ENCODE data around the gene HS3ST4.

HS3ST4 gene

GRCh38 chr16:26108836-26109505 is 417.2 kb downstream of the HS3ST4 start:
- no peaks in the 10 kb centered on the region for H3K36me3 ChIP-seq (replicated peaks)
- in situ Hi-C loops (cut with MboI; ENCODE audit: low sequenced_read_pairs) = no loop called here

DNA sequence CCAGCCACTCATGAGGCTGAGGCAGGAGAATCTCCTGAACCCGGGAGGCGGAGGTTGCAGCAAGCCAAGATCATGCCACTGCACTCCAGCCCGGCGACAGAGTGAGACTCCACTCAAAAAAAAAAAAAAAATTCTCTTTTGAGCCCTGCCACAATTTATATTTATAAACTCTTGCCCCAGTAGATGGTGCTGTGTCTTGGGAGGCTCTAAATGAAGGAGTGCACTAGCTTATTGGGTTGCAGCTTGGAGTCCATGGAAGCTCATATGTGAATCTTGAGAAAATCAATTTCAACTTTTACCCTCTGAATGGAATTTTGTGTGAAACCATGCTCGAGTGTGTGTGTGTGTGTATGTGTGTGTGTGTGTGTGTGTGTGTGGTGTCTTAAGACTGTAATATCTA is 420.1 kb downstream of the HS3ST4 start:
- Histone ChIP-seq H3K9me3 (no peaks in the 10 kb centered on the region), H3K36me3 (replicated peaks) (no peaks in the 10 kb centered on the region), H3K4me3 (no peak overlapping the region), H3K4me1 (no peaks in the 10 kb centered on the region), H3K27me3 (ENCODE audit: low read depth) (no peaks in the 10 kb centered on the region)
- in situ Hi-C loops (cut with MboI; ENCODE audit: low sequenced_read_pairs) = no loop called here
- DNase-seq (ENCODE audit: low spot score in 2 of 2) = no peak

More at GRCh38 chr16:26108836-26109505, 417.2 kb downstream of the HS3ST4 start:
- DNase-seq (ENCODE audit: low spot score in 2 of 2) = no peak
- no peaks in the 10 kb centered on the region for H3K27me3 ChIP-seq (ENCODE audit: low read depth)
- no peaks in the 10 kb centered on the region for H3K4me1 ChIP-seq
- no peak overlapping the region for H3K4me3 ChIP-seq
- no peaks in the 10 kb centered on the region for H3K9me3 ChIP-seq

GRCh38 chr16:26118575-26118974 is 426.8 kb downstream of the HS3ST4 start:
- H3K36me3 ChIP-seq (replicated peaks) = no peaks in the 10 kb centered on the region
- no peaks in the 10 kb centered on the region for H3K27me3 ChIP-seq (ENCODE audit: low read depth)
- no peak overlapping the region for H3K4me3 ChIP-seq
- in situ Hi-C loops (cut with MboI; ENCODE audit: low sequenced_read_pairs) = no loop called here
- H3K4me1 ChIP-seq = no peaks in the 10 kb centered on the region
- no peak for DNase-seq (ENCODE audit: low spot score in 2 of 2)
- H3K9me3 ChIP-seq = no peaks in the 10 kb centered on the region

GRCh38 chr16:26120729-26121128 is 429.0 kb downstream of the HS3ST4 start:
- Histone ChIP-seq H3K4me1 (no peaks in the 10 kb centered on the region), H3K36me3 (replicated peaks) (no peaks in the 10 kb centered on the region), H3K4me3 (no peak overlapping the region), H3K27me3 (ENCODE audit: low read depth) (no peaks in the 10 kb centered on the region), H3K9me3 (no peaks in the 10 kb centered on the region)
- in situ Hi-C loops (cut with MboI; ENCODE audit: low sequenced_read_pairs) = no loop called here
- DNase-seq (ENCODE audit: low spot score in 2 of 2) = no peak

- no peaks in the 10 kb centered on the region for H3K9me3 ChIP-seq
- DNase-seq (ENCODE audit: low spot score in 2 of 2) = no peak
- no peaks in the 10 kb centered on the region for H3K36me3 ChIP-seq (replicated peaks)
- H3K4me3 ChIP-seq = no peak overlapping the region
- in situ Hi-C loops (cut with MboI; ENCODE audit: low sequenced_read_pairs) = no loop called here
- no peaks in the 10 kb centered on the region for H3K27me3 ChIP-seq (ENCODE audit: low read depth)
- H3K4me1 ChIP-seq = no peaks in the 10 kb centered on the region
Observed at GRCh38 chr16:26128296-26128695, 436.5 kb downstream of the HS3ST4 start.

- DNase-seq (ENCODE audit: low spot score in 2 of 2) = no peak
- Histone ChIP-seq H3K36me3 (replicated peaks) (no peaks in the 10 kb centered on the region), H3K27me3 (ENCODE audit: low read depth) (no peaks in the 10 kb centered on the region), H3K9me3 (no peaks in the 10 kb centered on the region; the same call in 1 of the 2 replicates), H3K4me3 (no peak overlapping the region), H3K4me1 (no peaks in the 10 kb centered on the region)
- in situ Hi-C loops (cut with MboI; ENCODE audit: low sequenced_read_pairs) = no loop called here
Observed at GRCh38 chr16:26129997-26130396, 438.2 kb downstream of the HS3ST4 start.

GRCh38 chr16:26133416-26134093 is 441.8 kb downstream of the HS3ST4 start:
- H3K4me3 ChIP-seq = no peak overlapping the region
- no peaks in the 10 kb centered on the region for H3K27me3 ChIP-seq (ENCODE audit: low read depth)
- no peaks in the 10 kb centered on the region for H3K36me3 ChIP-seq (replicated peaks)
- no peak for DNase-seq (ENCODE audit: low spot score in 2 of 2)
- in situ Hi-C loops (cut with MboI; ENCODE audit: low sequenced_read_pairs) = no loop called here
- no peaks in the 10 kb centered on the region; the same call in 1 of the 2 replicates for H3K9me3 ChIP-seq
- H3K4me1 ChIP-seq = no peaks in the 10 kb centered on the region

DNA sequence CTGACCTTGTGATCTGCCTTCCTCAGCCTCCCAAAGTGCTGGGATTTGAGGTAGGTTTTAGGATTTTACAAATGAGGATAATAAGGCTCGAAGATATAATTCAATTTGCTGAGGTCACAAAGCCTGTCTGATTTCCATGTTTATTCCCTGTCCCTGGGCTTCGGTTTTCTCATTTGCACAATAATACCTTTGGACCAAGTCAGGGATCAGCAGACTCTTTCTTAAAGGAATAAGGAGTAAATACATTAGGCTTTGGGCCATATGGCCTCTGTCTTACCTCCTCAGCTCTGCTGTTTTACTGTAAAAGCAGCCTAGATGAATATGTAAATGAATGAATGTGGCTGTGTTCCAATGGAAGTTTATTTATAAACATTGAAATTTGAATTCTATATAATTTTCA is 442.8 kb downstream of the HS3ST4 start:
- H3K4me3 ChIP-seq = no peak overlapping the region
- in situ Hi-C loops (cut with MboI; ENCODE audit: low sequenced_read_pairs) = no loop called here

DNA sequence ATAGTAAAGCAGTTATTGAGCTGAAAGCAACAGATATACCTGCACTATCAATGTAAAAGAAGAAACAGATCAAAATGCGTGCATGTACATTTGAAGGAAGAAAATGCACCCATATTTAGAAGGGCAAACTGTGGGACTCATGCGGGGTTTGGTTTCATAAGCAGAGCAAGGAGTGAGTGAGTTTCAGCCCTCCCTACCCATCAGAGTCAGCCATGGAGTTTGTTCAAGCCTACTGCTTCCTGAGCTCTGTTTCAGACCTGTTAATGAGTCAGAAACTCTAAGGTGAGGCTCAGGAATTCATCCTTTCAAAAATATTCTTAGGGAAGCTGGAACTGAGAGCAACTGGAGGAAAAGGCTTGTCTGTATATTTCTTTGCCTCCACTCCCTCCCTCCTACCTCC is 446.2 kb downstream of the HS3ST4 start:
- no peaks in the 10 kb centered on the region for H3K36me3 ChIP-seq (replicated peaks)
- no peak for DNase-seq (ENCODE audit: low spot score in 2 of 2)
- H3K27me3 ChIP-seq (ENCODE audit: low read depth) = no peaks in the 10 kb centered on the region
- in situ Hi-C loops (cut with MboI; ENCODE audit: low sequenced_read_pairs) = no loop called here
- no peaks in the 10 kb centered on the region; the same call in 1 of the 2 replicates for H3K9me3 ChIP-seq
- no peaks in the 10 kb centered on the region for H3K4me1 ChIP-seq
- H3K4me3 ChIP-seq = no peak overlapping the region

More for the DNA sequence above, 442.8 kb downstream of the HS3ST4 start:
- Histone ChIP-seq H3K36me3 (replicated peaks) (no peaks in the 10 kb centered on the region), H3K4me1 (no peaks in the 10 kb centered on the region), H3K27me3 (ENCODE audit: low read depth) (no peaks in the 10 kb centered on the region), H3K9me3 (no peaks in the 10 kb centered on the region; the same call in 1 of the 2 replicates)
- DNase-seq (ENCODE audit: low spot score in 2 of 2) = no peak

- no peaks in the 10 kb centered on the region for H3K36me3 ChIP-seq (replicated peaks)
- H3K4me3 ChIP-seq = no peak overlapping the region
- DNase-seq (ENCODE audit: low spot score in 2 of 2) = no peak
- H3K9me3 ChIP-seq = no peaks in the 10 kb centered on the region; the same call in 1 of the 2 replicates
- H3K4me1 ChIP-seq = no peaks in the 10 kb centered on the region
- in situ Hi-C loops (cut with MboI; ENCODE audit: low sequenced_read_pairs) = no loop called here
- H3K27me3 ChIP-seq (ENCODE audit: low read depth) = no peaks in the 10 kb centered on the region
Observed at GRCh38 chr16:26139091-26139490, 447.3 kb downstream of the HS3ST4 start.

- no peaks in the 10 kb centered on the region for H3K4me1 ChIP-seq
- in situ Hi-C loops (cut with MboI; ENCODE audit: low sequenced_read_pairs) = no loop called here
- H3K36me3 ChIP-seq (replicated peaks) = no peaks in the 10 kb centered on the region
- DNase-seq (ENCODE audit: low spot score in 2 of 2) = no peak
- H3K27me3 ChIP-seq (ENCODE audit: low read depth) = no peaks in the 10 kb centered on the region
- no peak overlapping the region for H3K4me3 ChIP-seq
- no peaks in the 10 kb centered on the region for H3K9me3 ChIP-seq
Observed at GRCh38 chr16:26139884-26140283, 448.1 kb downstream of the HS3ST4 start.

GRCh38 chr16:26149364-26150190 is 457.8 kb downstream of the HS3ST4 start:
- H3K4me1 ChIP-seq = no peaks in the 10 kb centered on the region
- no peak for DNase-seq (ENCODE audit: low spot score in 2 of 2)
- H3K36me3 ChIP-seq (replicated peaks) = no peaks in the 10 kb centered on the region
- no peaks in the 10 kb centered on the region for H3K27me3 ChIP-seq (ENCODE audit: low read depth)
- in situ Hi-C loops (cut with MboI; ENCODE audit: low sequenced_read_pairs) = no loop called here
- H3K4me3 ChIP-seq = no peak overlapping the region
- no peaks in the 10 kb centered on the region for H3K9me3 ChIP-seq

GRCh38 chr16:26155221-26155620 is 463.5 kb downstream of the HS3ST4 start:
- Histone ChIP-seq H3K4me1 (no peaks in the 10 kb centered on the region), H3K4me3 (no peak overlapping the region), H3K9me3 (no peaks in the 10 kb centered on the region), H3K27me3 (ENCODE audit: low read depth) (no peaks in the 10 kb centered on the region), H3K36me3 (replicated peaks) (no peaks in the 10 kb centered on the region)
- in situ Hi-C loops (cut with MboI; ENCODE audit: low sequenced_read_pairs) = no loop called here
- DNase-seq (ENCODE audit: low spot score in 2 of 2) = no peak

DNA sequence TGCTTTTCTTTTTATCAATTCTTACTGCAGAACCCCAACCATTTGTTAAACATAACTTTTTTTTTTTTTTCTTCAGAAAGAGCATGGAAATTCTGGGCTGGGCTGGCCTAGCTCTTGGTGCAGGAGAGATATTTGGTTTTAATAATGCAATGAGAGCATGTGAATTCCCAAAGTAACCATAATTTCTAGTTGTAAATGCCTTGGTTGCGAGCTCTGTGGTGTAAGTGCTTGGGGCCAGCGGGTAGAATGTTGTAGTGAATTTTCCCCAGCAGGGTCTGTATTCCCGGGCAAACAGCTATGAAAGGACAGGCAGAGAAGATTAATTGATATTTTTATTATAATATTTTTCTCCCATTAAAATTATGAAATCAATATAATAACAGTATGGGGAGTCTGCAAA is 465.6 kb downstream of the HS3ST4 start:
- DNase-seq (ENCODE audit: low spot score in 2 of 2) = no peak
- H3K4me1 ChIP-seq = no peaks in the 10 kb centered on the region
- in situ Hi-C loops (cut with MboI; ENCODE audit: low sequenced_read_pairs) = no loop called here
- H3K36me3 ChIP-seq (replicated peaks) = no peaks in the 10 kb centered on the region
- no peaks in the 10 kb centered on the region for H3K9me3 ChIP-seq
- H3K4me3 ChIP-seq = no peak overlapping the region
- H3K27me3 ChIP-seq (ENCODE audit: low read depth) = no peaks in the 10 kb centered on the region

Measured in HAP-1 (cell line).